GM19023 (cell line): Measurements from ENCODE around the gene CDH4.

Source experiments
- ATAC-seq: cut with Tn5 transposase; IDR thresholded peaks from one replicate; pipeline ENCODE4 v1.9.1; 2021; ENCODE audit warnings: mild to moderate bottlenecking, moderate library complexity; ENCODE audit not compliant: unreplicated experiment

The CDH4 gene

DNA sequence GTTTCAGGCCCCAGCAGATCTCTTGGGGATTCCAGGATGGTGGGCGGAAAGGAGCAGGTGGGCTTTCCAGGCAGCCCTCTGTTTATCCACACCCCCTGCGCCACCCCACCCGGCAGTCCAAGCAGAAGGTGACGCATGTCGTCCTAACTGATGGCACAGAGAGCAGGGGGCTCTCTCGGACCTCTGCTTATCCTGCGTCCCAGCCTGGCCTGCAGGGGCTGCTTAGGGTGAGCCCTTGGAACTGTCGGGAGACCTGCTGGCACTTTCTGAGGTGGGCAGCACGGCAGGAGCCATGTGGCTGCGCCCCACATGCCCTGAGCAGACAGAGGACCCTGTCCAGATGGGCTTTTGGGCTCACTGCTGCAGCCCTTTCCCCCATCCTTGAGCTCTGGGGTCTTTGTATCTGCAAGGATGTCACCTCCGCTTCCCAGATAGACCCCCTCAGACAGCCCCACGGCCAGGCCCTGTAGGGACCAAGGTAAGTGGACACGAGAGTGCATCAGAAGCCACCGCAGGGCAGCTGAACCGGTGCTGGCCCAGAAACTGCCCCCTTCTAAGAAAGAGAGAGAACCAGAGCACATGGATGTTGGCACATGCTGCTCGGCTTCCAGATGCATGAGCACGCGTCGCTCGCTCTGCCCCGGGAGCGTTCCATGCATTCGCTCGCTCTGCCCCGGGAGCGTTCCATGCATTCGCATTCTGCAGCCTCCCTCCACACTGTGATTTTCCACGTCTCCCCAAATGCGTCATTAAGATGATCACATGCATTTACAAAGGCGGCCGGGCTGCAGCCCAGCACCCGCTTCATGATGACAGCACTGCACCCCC, 566.9 kb downstream of the CDH4 start:
- ATAC-seq: no peak

DNA sequence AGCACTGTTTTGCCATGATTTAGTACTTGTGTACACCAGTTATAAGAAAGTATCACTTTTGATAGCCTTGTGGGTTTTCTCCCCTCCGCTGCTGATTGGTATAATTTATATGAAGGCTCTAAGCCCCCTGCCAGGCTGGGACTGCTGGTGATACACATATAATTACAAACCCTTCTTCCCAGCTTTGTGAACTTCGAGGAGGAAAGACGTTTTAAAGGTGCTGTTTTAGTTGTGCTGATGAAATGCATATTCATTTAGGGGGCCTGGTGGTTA, 567.4 kb downstream of the CDH4 start:
- no peak for ATAC-seq

DNA sequence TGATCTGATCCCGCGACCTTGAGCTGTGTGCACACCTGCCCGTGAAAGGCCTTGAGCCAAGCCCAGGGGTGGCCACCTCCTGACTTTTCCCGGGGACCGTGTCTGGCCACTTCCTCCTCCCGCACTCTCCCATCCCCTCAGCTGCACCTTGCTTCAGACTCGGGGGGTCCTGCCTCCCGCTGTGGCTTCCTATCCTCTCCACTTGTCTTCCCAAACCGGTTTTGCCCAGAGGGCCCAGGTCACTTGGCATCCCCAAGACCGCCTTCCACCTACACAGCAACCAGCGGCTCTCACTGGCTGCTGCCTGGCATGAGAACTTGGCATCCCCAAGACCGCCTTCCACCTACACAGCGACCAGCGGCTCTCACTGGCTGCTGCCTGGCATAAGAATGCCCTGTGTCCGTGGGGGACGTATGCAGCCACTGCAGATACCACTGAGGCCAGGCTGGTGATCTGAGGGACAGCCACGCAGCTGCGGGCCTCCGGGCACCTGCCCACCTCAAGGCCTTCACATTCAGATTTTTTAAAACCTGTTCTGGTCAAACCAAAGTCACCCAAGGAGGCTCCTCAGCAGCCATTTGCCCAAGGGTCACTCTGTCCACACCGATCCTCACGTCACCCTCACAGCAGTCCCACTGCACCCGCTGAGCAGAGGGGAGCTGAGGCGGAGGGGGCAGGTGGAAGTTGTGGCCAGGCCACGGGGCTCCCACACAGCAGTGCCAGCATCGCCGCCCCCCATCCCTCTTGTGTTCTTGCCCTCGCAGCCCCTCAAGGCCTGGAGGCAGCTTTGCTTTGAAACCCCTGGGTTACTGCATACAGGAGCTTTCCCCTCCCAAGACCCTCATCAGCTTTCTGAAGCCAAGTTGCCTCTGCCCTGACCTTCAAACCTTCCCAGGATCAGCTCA, 568.1 kb downstream of the CDH4 start:
- no peak for ATAC-seq

DNA sequence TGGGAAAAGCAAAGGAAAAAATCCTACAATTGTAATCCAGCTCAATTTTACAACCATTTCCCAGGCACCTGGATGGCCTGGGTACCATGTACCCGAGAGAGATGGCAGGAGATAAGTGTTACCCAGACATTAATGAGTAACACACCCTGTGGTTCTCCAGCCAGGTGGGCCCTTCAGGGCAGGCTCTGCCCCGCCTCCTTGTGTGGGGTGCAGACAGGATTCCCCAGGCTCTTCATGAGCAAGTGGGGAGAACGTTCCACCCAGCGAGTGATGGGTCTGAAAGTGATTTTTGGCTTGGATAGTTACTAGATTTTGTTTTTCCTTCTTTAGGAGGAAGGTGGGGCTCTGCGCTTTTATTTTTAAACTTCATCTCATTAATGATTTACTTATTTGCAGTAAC, 569.7 kb downstream of the CDH4 start:
- ATAC-seq: no peak

DNA sequence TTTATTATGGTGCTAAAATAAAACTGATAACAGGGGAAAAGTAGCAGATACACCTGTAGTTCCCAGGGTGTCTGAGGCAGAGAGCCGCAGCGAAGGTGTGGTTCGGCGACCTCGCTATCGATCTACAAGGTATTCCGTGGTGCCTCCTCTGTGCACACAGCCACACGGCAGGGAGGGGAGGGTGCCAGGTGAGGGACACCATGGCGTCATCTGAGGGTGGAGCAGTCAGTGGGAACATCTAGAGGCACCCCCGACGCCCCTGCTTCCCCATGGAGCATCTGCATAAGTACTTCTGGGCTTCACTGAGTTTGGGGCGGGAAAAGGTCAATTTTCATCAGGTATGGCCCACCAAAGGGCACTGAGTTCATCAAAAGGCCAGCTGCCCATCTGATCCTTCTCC, 570.3 kb downstream of the CDH4 start:
- no peak for ATAC-seq

DNA sequence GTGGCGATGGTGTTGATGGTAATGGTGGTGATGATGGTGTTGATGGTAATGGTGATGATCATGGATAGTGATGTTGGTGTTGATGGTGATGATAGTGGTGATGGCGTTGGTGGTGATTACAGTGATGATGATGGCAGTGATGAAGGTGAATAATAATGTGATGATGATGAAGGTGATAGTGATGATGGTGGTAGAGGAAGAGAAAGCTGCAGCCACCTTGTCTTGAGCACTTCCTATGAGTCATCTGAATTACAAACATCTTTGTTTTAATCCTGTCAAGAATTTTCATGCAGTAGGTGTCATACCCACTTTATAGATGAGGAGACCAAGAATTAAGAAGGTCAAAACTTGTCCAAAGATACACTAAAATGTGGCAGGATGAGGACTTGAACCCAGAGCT, 571.2 kb downstream of the CDH4 start:
- ATAC-seq: no peak

DNA sequence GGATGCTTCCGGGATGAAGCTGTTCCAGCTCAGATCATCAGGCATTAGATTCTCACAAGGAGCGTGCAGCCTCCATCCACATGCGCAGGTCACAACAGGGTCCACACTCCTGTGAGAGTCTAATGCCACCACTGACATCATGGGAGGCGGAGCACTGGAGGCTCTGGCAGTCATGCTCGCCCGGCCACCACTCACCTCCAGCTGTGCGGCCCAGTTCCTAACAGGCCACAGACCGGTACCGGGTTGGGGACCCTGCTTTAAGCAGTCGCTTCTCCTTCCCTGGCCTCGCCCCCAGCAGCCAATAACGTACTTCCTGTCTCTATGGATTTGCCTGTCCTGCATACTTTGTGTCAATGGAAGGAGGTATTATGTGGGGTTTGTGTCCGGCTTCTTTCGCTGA, 576.8 kb downstream of the CDH4 start:
- ATAC-seq: no peak

DNA sequence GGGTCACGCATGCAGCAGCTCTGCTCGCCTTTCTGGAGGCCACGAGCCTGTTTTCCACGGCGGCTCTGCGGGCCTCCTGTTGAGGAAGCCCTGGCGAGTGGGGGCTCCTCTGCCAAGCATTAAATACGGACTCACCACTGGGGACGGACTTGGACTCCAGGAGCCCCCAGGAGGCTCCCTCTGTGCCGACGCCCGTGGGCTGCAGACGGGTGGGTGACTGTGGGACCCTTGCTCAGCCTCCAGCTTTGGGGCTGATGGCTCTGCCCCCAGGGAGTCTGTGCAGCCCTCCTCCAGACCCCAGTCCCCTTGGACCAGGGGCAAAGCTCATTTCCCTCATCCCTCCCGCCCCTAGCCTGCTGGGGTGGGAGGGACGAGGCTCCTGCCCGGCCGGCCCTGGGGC, 577.5 kb downstream of the CDH4 start:
- no peak for ATAC-seq

DNA sequence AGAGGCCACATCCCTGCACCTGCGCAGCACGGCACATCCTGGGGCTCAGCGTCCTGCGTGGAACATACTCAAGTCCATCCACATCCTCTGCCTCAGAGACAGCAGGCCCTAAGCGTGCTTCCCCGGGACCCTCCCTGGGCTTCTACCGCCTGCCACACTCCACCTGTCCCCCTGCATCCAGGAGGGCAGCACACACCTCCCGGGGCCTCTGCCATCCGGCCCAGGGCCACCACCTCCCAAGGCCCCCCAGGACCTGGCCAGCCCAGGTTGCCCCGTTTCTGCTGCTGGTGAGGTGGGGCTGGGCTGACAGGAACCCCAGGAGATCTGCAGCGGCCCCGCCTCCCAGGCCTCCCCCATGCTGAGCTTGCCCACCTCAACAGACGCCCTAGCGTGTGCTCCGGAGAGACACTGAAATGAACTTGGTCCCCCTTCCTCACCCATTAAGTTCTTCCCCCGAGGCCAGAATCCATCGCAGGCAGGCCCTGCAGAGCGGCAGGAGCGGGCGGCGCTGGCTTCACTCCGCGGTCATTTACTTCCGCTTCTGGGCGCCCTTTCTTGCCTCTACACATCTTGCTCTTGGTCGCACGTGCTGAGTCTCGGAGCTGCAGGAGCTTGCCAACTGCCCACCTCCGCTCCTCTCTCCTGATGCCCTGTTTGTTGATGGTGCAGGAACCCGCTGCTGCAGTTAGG, 578.3 kb downstream of the CDH4 start:
- no peak for ATAC-seq

DNA sequence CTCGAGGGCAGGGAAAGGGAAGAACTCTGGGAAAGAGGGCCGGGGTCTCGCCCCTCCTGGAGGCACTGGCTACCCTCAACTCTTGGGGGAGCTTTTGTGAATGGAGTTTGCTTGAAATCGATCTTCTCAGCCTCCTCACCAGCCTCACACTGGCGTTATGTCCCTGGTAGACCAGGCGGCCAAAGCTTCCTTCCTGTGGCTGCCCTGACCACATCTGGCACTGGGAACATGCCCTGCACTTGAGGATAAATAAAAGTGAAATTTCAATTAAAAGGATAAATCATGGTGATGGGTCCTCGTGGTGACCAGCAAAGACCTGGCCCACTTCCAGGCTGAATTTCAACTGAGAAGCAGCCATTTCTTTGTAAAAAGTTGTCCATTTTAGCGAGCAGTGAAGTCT, 578.9 kb downstream of the CDH4 start:
- ATAC-seq: no peak

DNA sequence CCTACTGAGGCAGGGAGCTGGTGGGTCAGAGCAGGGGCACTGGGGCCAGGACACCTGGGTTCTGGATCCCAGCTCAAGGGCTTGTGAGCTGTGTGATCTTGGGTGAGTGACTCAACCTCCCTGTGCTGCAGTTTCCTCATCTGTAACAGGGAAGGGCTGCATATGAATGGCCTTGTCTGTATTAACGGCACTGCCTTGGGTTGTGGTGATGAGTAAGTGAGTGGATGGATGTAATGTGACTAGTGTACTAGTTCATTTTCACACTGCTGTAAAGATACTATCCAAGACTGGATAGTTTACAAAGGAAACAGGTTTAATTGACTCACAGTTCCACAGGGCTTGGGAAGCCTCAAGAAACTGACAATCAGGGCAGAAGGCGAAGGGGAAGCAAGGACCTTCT, 580.1 kb downstream of the CDH4 start:
- no peak for ATAC-seq

DNA sequence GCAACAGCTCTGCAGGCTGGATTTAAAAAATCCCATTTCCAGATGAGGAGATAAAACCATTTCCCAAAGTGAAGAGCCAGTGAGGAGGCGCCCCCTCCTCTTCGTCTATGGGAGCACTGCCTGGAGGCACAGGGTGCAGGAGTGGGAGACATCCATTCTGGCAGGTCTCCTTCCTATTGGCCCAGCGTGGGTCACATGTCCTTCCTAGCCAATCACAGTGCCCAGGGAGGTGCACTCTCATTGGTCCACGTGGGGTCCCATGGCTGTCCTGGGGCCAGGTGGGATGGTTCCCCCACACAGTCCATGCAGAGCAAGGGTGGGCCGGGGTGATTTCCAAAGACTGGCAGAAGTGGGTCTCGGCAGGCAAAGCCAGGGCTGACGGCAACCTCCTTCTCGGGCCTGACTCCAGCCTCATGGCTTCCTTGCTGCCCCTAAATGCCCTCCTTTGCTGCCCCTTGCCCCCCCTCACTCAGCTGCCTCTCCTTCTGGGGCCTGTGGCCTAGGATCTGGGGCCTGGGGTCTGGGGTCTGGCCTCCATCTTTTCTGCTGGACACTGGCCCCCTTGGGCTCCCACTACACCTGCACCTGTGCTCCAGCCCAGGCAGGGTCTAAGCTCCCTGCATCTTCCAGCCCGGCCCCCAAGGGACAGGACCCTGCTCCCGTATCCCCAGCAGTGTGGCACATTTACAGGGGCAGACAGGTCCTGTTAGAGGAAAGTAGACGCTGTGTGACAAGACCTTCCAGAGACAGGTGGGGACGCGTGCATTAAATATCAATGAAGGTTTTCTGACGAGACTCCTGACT, 581.9 kb downstream of the CDH4 start:
- ATAC-seq: no peak

DNA sequence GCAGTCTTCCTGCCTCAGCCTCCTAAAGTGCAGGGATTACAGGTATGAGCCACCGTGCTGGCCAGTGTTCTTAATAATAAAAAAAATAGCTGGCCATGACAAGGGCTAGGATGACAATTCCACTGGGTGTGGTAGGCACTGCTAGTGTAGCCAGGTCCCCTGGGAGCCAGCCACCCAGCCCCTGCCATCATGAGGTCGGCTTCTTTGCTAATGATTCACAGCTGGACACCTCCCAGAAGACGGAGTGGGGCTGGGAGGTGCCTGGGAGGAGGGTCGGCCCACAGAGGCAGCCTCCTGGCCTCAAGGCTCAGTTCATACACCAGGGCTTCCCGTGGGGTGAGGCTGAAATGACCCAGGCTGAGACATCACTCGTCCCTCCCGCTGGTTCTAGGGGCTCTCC, 583.2 kb downstream of the CDH4 start:
- no peak for ATAC-seq

DNA sequence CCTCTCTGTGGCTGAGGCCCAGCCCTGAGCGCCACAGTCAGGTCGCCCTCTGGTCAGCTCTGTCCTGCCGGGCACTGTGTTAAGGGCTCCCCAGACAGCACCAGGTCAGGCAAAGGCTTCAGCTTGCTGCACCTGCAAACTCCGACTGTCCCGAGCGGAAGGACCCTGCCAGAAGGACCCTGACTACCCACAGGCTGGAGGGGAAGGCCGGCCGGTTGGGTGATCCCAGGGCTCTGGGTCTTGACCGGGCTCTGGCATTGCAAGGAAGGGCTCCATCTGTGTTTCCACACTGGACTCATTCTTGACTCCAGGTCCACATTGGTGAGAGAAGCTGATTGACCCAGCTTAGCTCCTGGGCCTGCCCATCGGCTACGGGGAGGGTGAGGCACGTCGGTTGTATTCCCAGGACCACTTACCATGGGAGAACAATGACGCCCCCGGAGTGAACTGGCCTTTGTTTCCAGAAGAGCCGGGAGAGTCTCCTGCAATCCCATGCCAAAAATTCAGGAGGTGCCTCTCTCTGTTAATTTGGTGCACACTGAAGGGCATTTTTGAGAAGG, 583.8 kb downstream of the CDH4 start:
- no peak for ATAC-seq

DNA sequence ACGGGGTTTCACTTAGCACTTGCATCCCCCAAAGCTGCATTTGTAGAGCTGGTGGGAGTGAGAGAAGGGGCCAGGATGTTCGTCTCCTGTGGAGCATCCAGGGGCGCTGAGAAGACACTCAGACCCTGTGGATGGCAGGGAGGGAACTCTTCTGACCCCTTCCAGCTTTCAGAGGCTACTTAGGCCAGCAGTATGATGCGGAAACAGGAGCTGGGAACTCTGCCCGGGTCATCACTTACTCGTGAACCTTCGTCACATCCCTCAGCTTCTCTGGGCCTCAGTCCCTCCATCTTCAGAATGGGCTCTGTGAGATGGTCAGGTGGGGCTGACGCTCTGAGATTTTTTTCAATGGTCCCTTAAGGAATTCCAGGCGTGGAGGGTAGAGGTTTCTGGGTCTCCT, 585.1 kb downstream of the CDH4 start:
- no peak for ATAC-seq

DNA sequence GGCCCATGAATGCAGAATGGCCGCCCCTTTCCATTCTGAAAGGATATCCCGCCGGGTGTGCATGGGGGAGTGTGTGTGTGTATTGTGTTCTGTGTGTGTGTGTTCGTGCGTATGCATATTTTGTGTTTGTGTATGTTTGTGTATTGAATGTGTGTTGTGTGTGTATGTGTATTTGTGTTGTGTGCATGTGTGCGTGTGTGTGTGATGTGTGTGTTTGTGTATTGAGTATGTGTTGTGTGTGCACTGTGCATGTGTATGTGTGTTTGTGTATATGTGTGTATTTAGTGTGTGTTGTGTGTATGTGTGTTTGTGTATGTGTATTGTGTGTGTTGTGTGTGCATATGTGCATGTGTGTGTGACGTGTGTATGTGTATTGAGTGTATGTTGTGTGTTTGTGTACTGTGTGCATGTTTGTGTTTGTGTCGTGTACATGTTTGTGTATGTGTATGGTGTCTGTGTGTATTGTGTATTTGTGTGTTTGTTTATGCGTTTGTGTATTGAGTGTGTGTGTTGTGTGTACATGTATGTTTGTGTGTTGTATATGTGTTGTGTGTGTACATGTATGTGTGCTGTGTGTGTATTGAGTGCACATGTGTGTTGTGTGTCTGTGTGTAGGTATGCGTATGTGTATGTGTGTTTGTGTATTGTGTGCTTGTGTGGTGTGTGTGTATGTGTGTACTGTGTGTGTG, 587.3 kb downstream of the CDH4 start:
- no peak for ATAC-seq

DNA sequence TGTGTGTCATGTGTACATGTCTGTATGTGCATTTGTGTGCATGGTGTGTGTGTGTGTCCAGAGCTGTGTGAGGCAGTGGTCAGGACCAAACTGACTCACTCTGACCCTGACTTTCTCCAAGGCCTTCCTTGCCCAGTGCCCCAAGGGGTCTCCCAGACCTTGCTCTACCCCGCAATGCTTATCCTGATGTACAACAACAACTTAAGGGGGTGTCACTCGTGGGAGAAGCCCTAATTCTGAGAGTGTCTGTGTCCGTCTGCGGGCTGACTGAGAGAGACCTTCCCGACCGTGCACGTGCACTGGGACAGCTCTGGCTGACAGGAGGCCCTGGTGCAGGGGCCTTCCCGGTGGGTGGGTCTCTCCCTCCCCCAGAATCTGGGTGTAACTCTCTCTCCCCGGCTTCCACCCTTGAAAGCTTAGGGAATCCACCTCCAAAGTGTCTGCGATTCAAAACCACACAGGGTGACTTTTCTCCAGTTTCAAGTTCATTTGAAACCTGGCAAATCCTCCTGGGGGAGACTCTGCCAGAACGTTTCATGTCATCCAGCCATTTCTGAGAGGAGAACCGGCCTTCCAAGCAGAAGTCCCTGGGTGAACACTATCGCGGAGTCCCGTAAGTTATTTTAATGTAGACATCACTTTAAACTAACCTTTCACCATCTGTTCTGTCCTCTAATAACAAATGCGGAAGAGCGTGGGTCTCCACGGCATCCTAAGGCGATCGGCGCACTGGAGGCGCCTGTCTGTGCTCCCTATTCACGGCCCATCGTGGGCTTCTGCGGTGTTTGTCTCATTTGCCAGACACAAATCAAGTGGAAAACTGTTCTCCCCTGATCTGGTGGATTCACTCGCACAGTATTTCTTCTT, 588.1 kb downstream of the CDH4 start:
- no peak for ATAC-seq

DNA sequence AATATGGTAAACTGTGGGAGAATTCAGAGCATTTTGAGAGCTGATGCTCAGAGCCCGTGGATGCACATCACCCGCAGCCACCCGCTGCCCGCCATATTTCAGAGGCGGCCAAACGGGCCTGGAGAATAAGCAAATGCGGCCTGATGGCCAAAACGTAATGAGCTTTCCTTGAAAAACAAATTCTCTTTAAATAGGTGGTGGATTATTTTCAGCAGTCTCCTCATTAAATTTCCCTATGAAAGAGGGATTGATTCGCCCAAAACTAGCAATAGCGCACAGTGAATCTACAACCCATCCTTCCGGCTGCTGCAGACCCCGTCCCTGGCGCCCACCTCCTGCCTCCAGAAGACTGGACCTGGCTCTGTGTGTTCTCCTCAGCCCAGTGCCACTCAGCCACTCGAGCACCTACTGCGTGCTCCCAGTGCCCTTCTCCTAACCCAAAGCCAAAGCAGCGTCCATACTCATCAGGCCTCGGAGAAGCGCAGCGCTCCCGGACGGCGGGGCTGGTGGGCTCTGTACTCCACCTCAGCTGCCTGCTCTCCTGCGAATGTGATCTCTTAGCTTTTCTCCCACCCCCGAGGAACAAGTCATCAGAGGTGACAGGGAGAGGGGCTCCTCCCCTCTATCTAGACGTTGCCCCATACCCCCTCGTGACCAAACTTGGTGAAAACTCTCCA, 588.9 kb downstream of the CDH4 start:
- no peak for ATAC-seq

DNA sequence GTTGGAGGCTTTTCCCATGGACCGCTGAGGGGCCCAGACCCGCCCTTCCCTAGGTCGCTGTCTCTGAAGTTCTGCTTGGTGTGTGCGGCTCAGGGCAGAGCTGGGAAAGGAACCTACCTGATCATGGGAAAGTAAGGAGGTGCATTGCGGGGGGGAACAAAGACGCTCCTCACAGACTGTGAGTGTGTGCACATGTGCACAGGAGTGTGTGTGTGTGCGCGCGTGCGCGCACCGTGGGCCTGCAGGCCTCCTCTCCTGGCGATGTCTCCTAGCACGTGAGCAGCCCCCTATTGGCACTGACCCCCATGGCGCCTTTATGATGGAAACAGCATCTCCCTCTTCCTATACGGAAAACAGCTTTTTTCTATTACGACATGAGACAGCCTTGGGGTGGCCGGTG, 589.5 kb downstream of the CDH4 start:
- ATAC-seq: no peak
